Lung (tissue), 12 donors: ENCODE results near the gene WDR86. TPM values are rescaled to one million over a fixed set of nuclear protein-coding genes. Genes with fewer than 3 reads are reported as not detected.
A peak's percentile ranks its signal among the peaks of the same experiment; 100 is the strongest.

Experiments used
- ATAC-seq: fragments of 200-7000 bp; cut with Tn5 transposase; one replicate; pipeline ENCODE4 v1.9.1; 2020; ENCODE audit warnings: moderate number of reproducible peaks; ENCODE audit not compliant: insufficient read depth, low FRiP score
- DNase-seq, 3 donors: peaks; one replicate each; pipeline ENCODE4 v3.0.0-alpha.2; 2013 to 2017
- H3K27ac ChIP-seq, 2 donors: one replicate each; pipeline ENCODE4 v1.5.1; 2013; ENCODE audit warnings: mild to moderate bottlenecking in 2 of 2, moderate library complexity in 2 of 2, control low read depth in 1 of 2, inconsistent platforms in 1 of 2, low read depth in 1 of 2, low read length in 1 of 2
- H3K27me3 ChIP-seq, 3 donors: one replicate each; pipeline ENCODE4 v1.5.1; 2013; ENCODE audit warnings: low read length in 2 of 3; ENCODE audit not compliant: control insufficient read depth in 3 of 3, insufficient read depth in 3 of 3
- H3K36me3 ChIP-seq, 4 donors: one replicate each; pipeline ENCODE4 v1.5.1; 2013; ENCODE audit warnings: low read length in 4 of 4, mild to moderate bottlenecking in 1 of 4, moderate library complexity in 1 of 4; ENCODE audit not compliant: control insufficient read depth in 4 of 4, insufficient read depth in 4 of 4
- H3K4me1 ChIP-seq, 5 donors: one replicate each; pipeline ENCODE4 v1.5.1; 2013; ENCODE audit warnings: low read length in 5 of 5, mild to moderate bottlenecking in 2 of 5, moderate library complexity in 1 of 5; ENCODE audit not compliant: control insufficient read depth in 5 of 5, insufficient read depth in 5 of 5
- H3K4me3 ChIP-seq: one replicate; pipeline ENCODE4 v1.5.1; 2013; ENCODE audit warnings: mild to moderate bottlenecking, control low read depth, moderate library complexity
- H3K9ac ChIP-seq, 2 donors: one replicate each; pipeline ENCODE4 v1.5.1; 2013; ENCODE audit warnings: low read length in 2 of 2, control low read depth in 1 of 2; ENCODE audit not compliant: insufficient read depth in 1 of 2
- H3K9me3 ChIP-seq, 4 donors: one replicate each; pipeline ENCODE4 v1.5.1; 2013; ENCODE audit warnings: low read length in 3 of 4, mild to moderate bottlenecking in 1 of 4, moderate library complexity in 1 of 4; ENCODE audit not compliant: control insufficient read depth in 4 of 4, insufficient read depth in 3 of 4
- WGBS, 2 donors: extraction: QIAGEN DNeasy Blood & Tissue Kit; methylation state at CpG; one replicate each; pipeline ENCODE4 v1.1.7; 2013; 5-methylcytosine and 5-hydroxymethylcytosine counted together
- polyA plus RNA-seq, 2 donors: library from polyadenylated mRNA; stranded (reverse); fragments of 200-250 nt; gene quantifications; one replicate each; pipeline ENCODE4 v1.2.1, GENCODE V29; 2013
- total RNA-seq, 2 donors: library from RNA; depleted of rRNA in 1 of 2; stranded (reverse); fragments of >200 nt in 1 of 2; gene quantifications; one replicate each; pipeline ENCODE4 v1.2.1, GENCODE V29; 2014 to 2021
- TF ChIP-seq, protein P1 (sequence below): IDR thresholded peaks from 2 replicates; pipeline ENCODE4 v1.5.1; 2012; ENCODE audit warnings: mild to moderate bottlenecking; ENCODE audit errors: control extremely low read depth, extremely low read depth
- donor health status: control.
- donor health status: control.
- donor health status: Bipolar disorder and iron deficiency.
- donor health status: healthy.
- donor health status: DM: yes; HTN: yes; CAD: no.

Gene WDR86
- total and polyA plus RNA-seq, 4 donors, result 0.81 to 19.7 (median 2.4) TPM

DNA sequence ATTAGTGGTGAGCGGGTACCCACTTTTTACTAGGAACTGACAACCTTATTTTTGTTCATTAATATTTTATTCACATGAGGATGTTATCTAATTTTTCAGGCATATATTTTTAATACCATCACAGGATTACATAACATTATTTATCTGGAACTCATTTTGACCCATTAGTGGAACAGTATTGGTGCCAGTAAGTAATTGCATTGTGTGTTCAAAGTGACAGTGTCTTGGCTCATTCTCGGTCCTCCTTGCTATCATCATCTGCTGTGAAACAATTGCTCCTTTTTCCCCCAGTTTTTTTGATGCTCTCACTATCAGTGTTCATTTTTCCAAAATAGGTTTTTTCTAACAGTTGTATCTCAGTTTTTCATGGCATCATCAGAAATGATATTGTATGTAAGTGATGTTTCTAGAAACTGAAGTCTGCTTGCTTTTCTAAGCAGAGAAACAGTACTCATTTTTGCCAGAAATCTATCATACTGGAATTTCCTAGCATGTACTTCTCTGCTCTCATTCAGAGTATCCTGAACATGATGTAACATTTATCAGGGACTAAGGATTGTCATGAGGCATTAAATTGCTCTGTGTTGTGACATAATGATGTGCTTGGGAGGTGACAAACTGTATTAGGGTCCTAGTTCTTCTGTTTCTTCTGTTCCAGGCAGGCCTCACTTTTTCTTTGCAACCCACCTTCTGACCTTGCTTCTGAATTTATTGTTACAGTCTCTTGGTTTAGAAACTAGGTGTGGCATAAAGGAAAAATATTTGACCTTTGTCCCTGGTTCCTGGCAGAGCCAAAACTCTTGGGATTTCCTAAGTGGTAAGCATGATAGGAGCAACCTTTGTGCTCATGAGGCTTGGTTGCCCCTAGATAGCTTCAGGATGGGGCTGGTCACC, 64.0 kb downstream of the WDR86 start:
- peaks cover 3 to 22% (median 8%) of the 10 kb centered on the region in 4 donors for H3K36me3 ChIP-seq
- no peak overlapping the region for H3K9ac ChIP-seq
- TF ChIP-seq, protein P1, sequence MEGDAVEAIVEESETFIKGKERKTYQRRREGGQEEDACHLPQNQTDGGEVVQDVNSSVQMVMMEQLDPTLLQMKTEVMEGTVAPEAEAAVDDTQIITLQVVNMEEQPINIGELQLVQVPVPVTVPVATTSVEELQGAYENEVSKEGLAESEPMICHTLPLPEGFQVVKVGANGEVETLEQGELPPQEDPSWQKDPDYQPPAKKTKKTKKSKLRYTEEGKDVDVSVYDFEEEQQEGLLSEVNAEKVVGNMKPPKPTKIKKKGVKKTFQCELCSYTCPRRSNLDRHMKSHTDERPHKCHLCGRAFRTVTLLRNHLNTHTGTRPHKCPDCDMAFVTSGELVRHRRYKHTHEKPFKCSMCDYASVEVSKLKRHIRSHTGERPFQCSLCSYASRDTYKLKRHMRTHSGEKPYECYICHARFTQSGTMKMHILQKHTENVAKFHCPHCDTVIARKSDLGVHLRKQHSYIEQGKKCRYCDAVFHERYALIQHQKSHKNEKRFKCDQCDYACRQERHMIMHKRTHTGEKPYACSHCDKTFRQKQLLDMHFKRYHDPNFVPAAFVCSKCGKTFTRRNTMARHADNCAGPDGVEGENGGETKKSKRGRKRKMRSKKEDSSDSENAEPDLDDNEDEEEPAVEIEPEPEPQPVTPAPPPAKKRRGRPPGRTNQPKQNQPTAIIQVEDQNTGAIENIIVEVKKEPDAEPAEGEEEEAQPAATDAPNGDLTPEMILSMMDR, result no peak
- ATAC-seq, result no peak
- peaks cover 0 to 12% (median 5%) of the 10 kb centered on the region in 5 donors for H3K4me1 ChIP-seq
- DNase-seq, result no peak
- no peak overlapping the region for H3K4me3 ChIP-seq
- H3K27me3 ChIP-seq, result no peaks in the 10 kb centered on the region
- no peak overlapping the region for H3K27ac ChIP-seq
- no peaks in the 10 kb centered on the region for H3K9me3 ChIP-seq
- WGBS, 2 donors, result 89% methylated on average over 2 of the region's 2 CpGs

DNA sequence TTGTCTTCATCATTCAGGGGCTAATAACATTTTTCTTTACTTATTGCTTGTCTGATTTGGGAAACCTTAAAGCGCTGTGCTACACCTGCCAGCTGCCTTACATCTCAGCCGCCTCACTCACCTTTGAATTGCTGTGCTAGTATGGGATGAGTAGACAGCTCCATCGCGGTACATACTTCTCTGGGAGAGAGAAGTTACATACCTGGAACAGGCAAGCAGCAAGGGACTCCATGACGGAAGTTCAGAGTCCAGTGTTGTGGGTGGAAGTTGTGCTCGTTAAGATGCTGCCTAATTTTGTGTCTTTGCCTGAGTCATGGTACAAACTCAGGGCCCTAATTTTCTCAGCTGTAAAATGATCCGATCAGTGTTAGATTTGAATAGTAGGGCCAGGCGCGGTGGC, 66.3 kb downstream of the WDR86 start:
- no peak for DNase-seq
- 96% methylated on average over 9 of the region's 9 CpGs for WGBS, 2 donors
- Histone ChIP-seq H3K27me3 (no peaks in the 10 kb centered on the region), H3K27ac (no peak overlapping the region), H3K9ac (no peak overlapping the region), H3K9me3 (no peaks in the 10 kb centered on the region), H3K4me3 (no peak overlapping the region), H3K36me3 (peaks cover 3 to 19% (median 6%) of the 10 kb centered on the region in 4 donors), H3K4me1 (peaks cover 0 to 12% (median 5%) of the 10 kb centered on the region in 5 donors)
- TF ChIP-seq, protein P1, result no peak
- no peak for ATAC-seq

DNA sequence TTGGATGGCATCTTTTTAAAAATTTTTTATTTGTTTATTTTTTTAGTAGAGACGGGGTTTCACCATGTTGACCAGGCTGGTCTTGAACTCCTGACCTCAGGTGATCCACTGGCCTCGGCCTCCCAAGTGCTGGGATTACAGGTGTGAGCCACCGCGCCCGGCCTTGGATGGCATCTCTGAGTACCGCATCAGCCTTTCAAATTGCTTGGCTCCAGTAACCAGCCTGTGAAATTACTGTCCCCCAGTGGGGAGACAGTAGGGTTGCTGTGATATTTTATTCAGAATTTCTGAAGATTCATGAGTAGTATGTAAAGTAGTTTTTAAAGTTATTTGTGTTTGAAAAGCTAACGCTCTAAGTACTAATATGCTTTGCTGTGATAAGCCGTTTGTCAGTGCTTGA, 67.0 kb downstream of the WDR86 start:
- DNase-seq (no peak), ATAC-seq (no peak)
- Histone ChIP-seq H3K9ac (peak overlapping the region in 1 of 2 donors; percentile 89), H3K27me3 (no peaks in the 10 kb centered on the region), H3K4me1 (peaks cover 0 to 12% (median 5%) of the 10 kb centered on the region in 5 donors), H3K9me3 (no peaks in the 10 kb centered on the region), H3K4me3 (no peak overlapping the region), H3K36me3 (peaks cover 3 to 19% (median 6%) of the 10 kb centered on the region in 4 donors), H3K27ac (no peak overlapping the region)
- TF ChIP-seq, protein P1, result no peak
- WGBS, 2 donors, result 57 to 74% methylated on average over 8 of the region's 8 CpGs
